MG63 (cell line): ENCODE data around the gene TMEM131L. TPM values are rescaled to one million over a fixed set of nuclear protein-coding genes. Genes with fewer than 3 reads are reported as not detected.
A peak's percentile ranks its signal among the peaks of the same experiment; 100 is the strongest.
"Not testable (repeated sequence)": the region's sequence is repeated elsewhere in the genome, so short reads cannot be mapped to it uniquely, and the experiment has no call there.

Experiments
- DNase-seq: peaks from one replicate; pipeline ENCODE4 v3.0.0-alpha.2; 2020
- H3K27me3 ChIP-seq: fragments of 250-450 bp; sonication (Bioruptor Pico); 2 replicates; pipeline ENCODE4 v1.5.1; 2020; ENCODE audit warnings: mild to moderate bottlenecking, moderate library complexity
- H3K36me3 ChIP-seq: fragments of 250-450 bp; sonication (Bioruptor Pico); 2 replicates; pipeline ENCODE4 v1.5.1; 2020; ENCODE audit warnings: mild to moderate bottlenecking, moderate library complexity
- H3K4me3 ChIP-seq: fragments of 250-450 bp; sonication (Bioruptor Pico); 2 replicates; pipeline ENCODE4 v1.5.1; 2020; ENCODE audit warnings: mild to moderate bottlenecking, moderate library complexity
- H3K9me3 ChIP-seq: fragments of 250-450 bp; sonication (Bioruptor Pico); 2 replicates; pipeline ENCODE4 v1.5.1; 2020; ENCODE audit warnings: mild to moderate bottlenecking, moderate library complexity
- total RNA-seq: library from RNA; depleted of rRNA; stranded (reverse); fragments of >200 nt; shearing (Covaris generic); gene quantifications from 2 replicates; pipeline ENCODE4 v1.2.3, GENCODE V29; 2014; ENCODE audit warnings: low replicate concordance

The TMEM131L gene
- total RNA-seq, 1 experiment from 2014 or later = 5.5 TPM

GRCh38 chr4:153438916-153439756 lies 27.0 kb upstream of the TMEM131L start:
- no peak for DNase-seq
- no peak overlapping the region for H3K4me3 ChIP-seq

GRCh38 chr4:153439831-153440230 lies 26.3 kb upstream of the TMEM131L start:
- Histone ChIP-seq H3K27me3 (no peaks in the 10 kb centered on the region), H3K9me3 (no peaks in the 10 kb centered on the region)
- no peak for DNase-seq

More at GRCh38 chr4:153438916-153439756, 27.0 kb upstream of the TMEM131L start:
- Histone ChIP-seq H3K9me3 (no peaks in the 10 kb centered on the region), H3K27me3 (no peaks in the 10 kb centered on the region), H3K36me3 (no peaks in the 10 kb centered on the region)

GRCh38 chr4:153440475-153440874 lies 25.7 kb upstream of the TMEM131L start:
- no peak for DNase-seq
- H3K27me3 ChIP-seq = no peaks in the 10 kb centered on the region
- no peaks in the 10 kb centered on the region for H3K9me3 ChIP-seq
- no peak overlapping the region for H3K4me3 ChIP-seq
- no peaks in the 10 kb centered on the region for H3K36me3 ChIP-seq

More at GRCh38 chr4:153439831-153440230, 26.3 kb upstream of the TMEM131L start:
- H3K4me3 ChIP-seq = no peak overlapping the region
- no peaks in the 10 kb centered on the region for H3K36me3 ChIP-seq

GRCh38 chr4:153447175-153447905 lies 18.8 kb upstream of the TMEM131L start:
- no peaks in the 10 kb centered on the region for H3K27me3 ChIP-seq
- H3K9me3 ChIP-seq = no peaks in the 10 kb centered on the region
- no peak for DNase-seq
- no peaks in the 10 kb centered on the region for H3K36me3 ChIP-seq
- no peak overlapping the region for H3K4me3 ChIP-seq

GRCh38 chr4:153448003-153448731 lies 18.0 kb upstream of the TMEM131L start:
- Histone ChIP-seq H3K27me3 (no peaks in the 10 kb centered on the region), H3K9me3 (no peaks in the 10 kb centered on the region), H3K4me3 (no peak overlapping the region), H3K36me3 (no peaks in the 10 kb centered on the region)
- no peak for DNase-seq

GRCh38 chr4:153449338-153449737 lies 16.8 kb upstream of the TMEM131L start:
- no peaks in the 10 kb centered on the region for H3K36me3 ChIP-seq
- no peaks in the 10 kb centered on the region for H3K27me3 ChIP-seq
- H3K4me3 ChIP-seq = no peak overlapping the region
- H3K9me3 ChIP-seq = no peaks in the 10 kb centered on the region
- no peak for DNase-seq

- DNase-seq = no peak
- Histone ChIP-seq H3K36me3 (no peaks in the 10 kb centered on the region), H3K4me3 (no peak overlapping the region), H3K9me3 (no peaks in the 10 kb centered on the region), H3K27me3 (no peaks in the 10 kb centered on the region)
These were observed 15.6 kb upstream of the TMEM131L start for GRCh38 chr4:153450544-153450917.

- H3K4me3 ChIP-seq, H3K27me3 ChIP-seq, H3K9me3 ChIP-seq, H3K36me3 ChIP-seq: not testable (repeated sequence)
- peak; percentile 56 for DNase-seq
These were observed 15.0 kb upstream of the TMEM131L start for GRCh38 chr4:153451145-153451544.

GRCh38 chr4:153451911-153452657 lies 14.1 kb upstream of the TMEM131L start:
- Histone ChIP-seq H3K36me3 (no peaks in the 10 kb centered on the region), H3K27me3 (no peaks in the 10 kb centered on the region), H3K4me3 (no peak overlapping the region), H3K9me3 (no peaks in the 10 kb centered on the region)
- no peak for DNase-seq

- no peak for DNase-seq
- H3K9me3 ChIP-seq = no peaks in the 10 kb centered on the region
- H3K27me3 ChIP-seq = no peaks in the 10 kb centered on the region
- H3K4me3 ChIP-seq = no peak overlapping the region
- H3K36me3 ChIP-seq = no peaks in the 10 kb centered on the region
These were observed 13.3 kb upstream of the TMEM131L start for GRCh38 chr4:153452658-153453378.

- DNase-seq = no peak
- Histone ChIP-seq H3K4me3 (no peak overlapping the region), H3K9me3 (no peaks in the 10 kb centered on the region), H3K27me3 (no peaks in the 10 kb centered on the region), H3K36me3 (no peaks in the 10 kb centered on the region)
These were observed 12.8 kb upstream of the TMEM131L start for GRCh38 chr4:153453402-153453801.

GRCh38 chr4:153458969-153459368 lies 7.2 kb upstream of the TMEM131L start:
- no peaks in the 10 kb centered on the region for H3K9me3 ChIP-seq
- H3K27me3 ChIP-seq = no peaks in the 10 kb centered on the region
- no peak for DNase-seq
- H3K36me3 ChIP-seq = no peaks in the 10 kb centered on the region
- no peak overlapping the region for H3K4me3 ChIP-seq

GRCh38 chr4:153461549-153461948 lies 4.6 kb upstream of the TMEM131L start:
- H3K9me3 ChIP-seq, H3K36me3 ChIP-seq, DNase-seq: not testable (repeated sequence)

GRCh38 chr4:153464068-153464467 lies 2.1 kb upstream of the TMEM131L start:
- Histone ChIP-seq H3K9me3 (no peaks in the 10 kb centered on the region), H3K27me3 (no peaks in the 10 kb centered on the region), H3K4me3 (no peak overlapping the region), H3K36me3 (peaks cover 3% of the 10 kb centered on the region; the same call in 1 of the 2 replicates)
- DNase-seq = no peak

More at GRCh38 chr4:153461549-153461948, 4.6 kb upstream of the TMEM131L start:
- not testable (repeated sequence) for H3K27me3 ChIP-seq, H3K4me3 ChIP-seq

- H3K36me3 ChIP-seq = peaks cover 3% of the 10 kb centered on the region; the same call in 1 of the 2 replicates
- DNase-seq = no peak
- H3K9me3 ChIP-seq = no peaks in the 10 kb centered on the region
- no peaks in the 10 kb centered on the region for H3K27me3 ChIP-seq
- H3K4me3 ChIP-seq = no peak overlapping the region
These were observed 1.0 kb upstream of the TMEM131L start for GRCh38 chr4:153465140-153465539.

- H3K27me3 ChIP-seq = no peaks in the 10 kb centered on the region
- peak overlapping the region; percentile 81 for H3K4me3 ChIP-seq
- H3K36me3 ChIP-seq = peaks cover 3% of the 10 kb centered on the region; the same call in 1 of the 2 replicates
- H3K9me3 ChIP-seq = no peaks in the 10 kb centered on the region
- DNase-seq = peak; percentile 25
These were observed 512 bp upstream of the TMEM131L start for GRCh38 chr4:153465615-153466080.
